TTC549 (cell line): ENCODE results near the gene IL11.

ENCODE experiments used
- FAIRE-seq: peaks from 2 replicates; lab custom pipeline; 2012; peaks lifted over from hg19 to GRCh38; lab: Jason Lieb, UNC

The IL11 gene

DNA sequence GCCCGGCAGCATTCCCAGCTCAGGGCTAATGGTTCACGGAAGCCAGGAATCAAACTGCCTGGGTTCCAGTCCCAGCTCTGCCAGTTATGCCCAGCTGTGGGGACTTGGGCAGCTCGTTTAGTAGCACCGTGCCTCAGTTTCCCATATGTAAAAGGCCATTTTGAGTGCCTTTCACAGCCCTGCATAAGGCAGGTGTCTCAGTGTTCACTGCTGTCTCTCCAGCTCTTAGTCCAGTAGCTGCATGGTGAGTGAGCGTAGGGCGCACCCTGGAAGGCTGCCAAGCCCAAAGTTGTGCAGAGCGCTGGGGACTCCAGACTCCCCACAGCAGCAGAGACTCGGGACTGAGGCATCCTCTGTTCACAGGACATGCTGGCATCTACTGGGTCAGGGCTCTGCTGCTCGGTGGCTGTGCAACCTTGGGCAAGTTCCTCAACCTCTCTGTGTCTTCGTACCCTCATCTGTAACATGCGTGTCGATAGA, 21.0 kb upstream of the IL11 start:
- FAIRE-seq = no peak

DNA sequence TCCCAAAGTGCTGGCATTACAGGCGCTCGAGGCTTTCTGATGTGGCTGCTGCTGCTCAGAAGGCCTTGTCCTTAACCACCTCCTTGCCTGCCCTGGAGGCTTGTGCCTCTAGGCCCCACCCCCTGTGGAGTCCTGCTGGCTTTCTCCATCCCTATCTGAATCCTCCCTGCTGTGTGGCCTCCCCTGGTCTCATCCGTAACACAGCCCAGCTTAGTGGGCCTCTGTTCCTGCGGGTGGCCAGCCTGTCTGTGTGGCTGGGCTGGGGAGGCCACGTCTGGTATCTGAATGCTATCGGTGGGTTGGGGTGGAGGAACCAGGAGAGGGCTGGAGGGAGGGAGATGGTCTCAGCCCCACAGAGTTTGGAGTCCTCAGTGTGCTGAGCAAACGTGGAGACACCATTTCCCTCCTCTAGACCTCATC, 20.2 kb upstream of the IL11 start:
- no peak for FAIRE-seq

DNA sequence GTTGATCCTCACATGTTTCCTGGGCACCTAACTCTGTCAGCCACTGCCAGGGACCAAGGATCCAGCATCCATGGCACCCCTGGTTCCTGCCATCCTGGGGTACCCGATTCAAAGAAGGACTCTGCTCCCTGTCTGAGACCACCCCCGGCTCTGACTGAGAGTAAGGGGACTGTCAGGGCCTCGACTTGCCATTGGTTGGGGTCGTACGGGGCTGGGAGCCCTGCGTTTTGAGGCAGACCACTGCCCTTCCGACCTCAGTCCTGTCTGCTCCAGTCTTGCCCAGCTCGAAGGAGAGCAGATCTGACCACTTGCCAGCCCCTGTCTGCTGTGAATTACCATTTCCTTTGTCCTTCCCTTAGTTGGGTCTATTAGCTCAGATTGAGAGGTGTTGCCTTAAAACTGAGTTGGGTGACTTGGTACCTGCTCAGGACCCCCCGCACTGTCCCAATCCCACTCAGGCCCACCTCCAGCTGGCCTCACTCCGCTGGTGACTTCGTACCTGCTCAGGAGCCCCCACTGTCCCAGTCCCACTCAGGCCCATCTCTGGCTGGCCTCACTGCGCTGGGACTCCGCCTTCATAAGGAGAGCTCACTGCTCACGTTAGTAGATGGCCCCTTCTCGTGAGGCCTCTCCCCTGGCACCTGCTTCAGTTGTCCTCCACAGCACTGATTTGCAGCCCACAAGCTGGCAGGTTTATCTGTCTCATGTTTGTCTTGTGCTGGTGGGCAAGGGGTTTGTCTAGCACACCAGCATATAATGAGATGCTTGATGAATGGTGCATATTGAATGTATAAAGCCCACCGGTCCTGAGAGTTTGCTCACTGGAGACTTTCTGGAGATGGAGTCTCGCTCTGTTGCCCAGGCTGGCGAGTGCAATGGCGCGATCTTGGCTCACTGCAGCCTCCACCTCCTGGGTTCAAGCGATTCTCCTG, 19.4 kb upstream of the IL11 start:
- FAIRE-seq = no peak

DNA sequence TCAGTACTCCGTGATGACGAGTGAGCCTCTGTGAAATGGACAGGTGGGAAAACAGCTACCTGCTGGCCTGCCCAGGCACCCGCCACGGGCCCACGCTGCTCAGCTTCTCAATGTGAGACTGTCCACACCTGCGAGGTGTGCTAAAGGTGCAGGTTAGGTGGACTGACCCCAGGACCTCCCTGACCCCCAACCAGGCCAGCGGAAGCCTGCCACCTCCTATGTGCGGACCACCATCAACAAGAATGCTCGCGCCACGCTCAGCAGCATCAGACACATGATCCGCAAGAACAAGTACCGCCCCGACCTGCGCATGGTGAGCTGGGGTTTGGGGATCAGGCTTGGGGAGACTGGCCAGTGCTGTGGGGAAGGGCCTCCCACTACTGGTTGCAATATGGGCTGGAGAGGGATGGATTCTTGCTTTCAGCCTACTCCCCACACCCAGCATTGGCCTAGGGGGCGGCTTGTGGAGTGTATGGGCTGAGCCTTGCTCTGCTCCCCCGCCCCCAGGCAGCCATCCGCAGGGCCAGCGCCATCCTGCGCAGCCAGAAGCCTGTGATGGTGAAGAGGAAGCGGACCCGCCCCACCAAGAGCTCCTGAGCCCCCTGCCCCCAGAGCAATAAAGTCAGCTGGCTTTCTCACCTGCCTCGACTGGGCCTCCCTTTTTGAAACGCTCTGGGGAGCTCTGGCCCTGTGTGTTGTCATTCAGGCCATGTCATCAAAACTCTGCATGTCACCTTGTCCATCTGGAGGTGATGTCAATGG, 17.7 kb upstream of the IL11 start:
- no peak for FAIRE-seq

DNA sequence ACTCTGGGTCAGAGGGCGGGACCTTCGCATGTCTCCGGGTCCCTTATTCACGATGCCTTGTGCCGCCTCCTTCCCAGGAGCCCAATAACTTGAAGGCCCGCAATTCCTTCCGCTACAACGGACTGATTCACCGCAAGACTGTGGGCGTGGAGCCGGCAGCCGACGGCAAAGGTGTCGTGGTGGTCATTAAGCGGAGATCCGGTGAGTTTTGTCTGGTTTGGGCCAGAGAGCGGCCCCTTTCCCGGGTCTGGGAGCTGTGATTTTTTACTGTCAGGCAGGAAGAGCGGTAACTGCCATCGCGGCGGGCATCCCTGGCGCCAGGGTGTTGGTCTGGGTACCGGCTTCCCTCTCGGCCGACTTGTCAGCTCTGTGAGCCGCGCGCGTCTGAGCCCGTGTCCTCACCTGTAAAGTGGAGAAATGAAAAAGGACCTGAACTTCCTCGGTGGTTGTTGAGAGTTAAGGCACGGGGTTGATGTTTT, 16.3 kb upstream of the IL11 start:
- no peak for FAIRE-seq

DNA sequence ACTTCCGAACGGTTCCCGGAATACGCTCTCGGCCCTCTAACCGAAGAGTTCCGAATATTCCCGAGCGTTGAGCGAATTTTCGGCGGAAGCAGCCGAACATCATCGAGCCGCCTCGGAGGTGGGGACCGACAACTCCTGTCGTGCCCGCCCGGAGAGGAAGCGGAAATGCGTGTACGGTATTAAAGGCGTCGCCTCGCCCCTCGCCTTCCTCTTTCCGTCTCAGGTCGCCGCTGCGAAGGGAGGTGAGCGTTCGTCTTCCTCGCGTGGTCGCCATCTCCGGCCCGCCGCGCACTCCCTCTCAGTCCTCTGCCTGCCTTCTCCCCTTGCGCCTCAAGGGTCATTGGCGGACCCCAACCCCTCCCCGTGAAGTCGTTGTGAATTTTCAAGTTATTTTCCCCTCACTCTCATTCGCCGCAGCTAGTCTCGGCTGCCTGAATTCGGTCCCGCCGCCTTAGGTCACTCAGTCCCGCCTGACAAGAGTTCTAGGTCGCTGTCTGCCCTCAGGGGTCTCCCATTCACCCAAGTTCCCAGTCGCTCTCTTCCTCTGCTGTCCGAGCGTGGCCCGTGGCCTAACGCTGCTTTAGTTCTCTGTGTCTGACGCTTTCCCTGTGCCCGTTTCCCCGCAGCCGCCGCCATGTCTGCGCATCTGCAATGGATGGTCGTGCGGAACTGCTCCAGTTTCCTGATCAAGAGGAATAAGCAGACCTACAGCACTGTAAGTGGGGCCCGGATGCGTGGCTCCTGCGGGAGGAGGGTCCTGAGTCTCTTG, 15.6 kb upstream of the IL11 start, which contains the start of gene RPL28:
Gene RPL28 (plus strand): TSS at position 209 of the 769 bp plus-strand sequence. CDS start 426 bp downstream, at position 635.
- peak; percentile 92 for FAIRE-seq

DNA sequence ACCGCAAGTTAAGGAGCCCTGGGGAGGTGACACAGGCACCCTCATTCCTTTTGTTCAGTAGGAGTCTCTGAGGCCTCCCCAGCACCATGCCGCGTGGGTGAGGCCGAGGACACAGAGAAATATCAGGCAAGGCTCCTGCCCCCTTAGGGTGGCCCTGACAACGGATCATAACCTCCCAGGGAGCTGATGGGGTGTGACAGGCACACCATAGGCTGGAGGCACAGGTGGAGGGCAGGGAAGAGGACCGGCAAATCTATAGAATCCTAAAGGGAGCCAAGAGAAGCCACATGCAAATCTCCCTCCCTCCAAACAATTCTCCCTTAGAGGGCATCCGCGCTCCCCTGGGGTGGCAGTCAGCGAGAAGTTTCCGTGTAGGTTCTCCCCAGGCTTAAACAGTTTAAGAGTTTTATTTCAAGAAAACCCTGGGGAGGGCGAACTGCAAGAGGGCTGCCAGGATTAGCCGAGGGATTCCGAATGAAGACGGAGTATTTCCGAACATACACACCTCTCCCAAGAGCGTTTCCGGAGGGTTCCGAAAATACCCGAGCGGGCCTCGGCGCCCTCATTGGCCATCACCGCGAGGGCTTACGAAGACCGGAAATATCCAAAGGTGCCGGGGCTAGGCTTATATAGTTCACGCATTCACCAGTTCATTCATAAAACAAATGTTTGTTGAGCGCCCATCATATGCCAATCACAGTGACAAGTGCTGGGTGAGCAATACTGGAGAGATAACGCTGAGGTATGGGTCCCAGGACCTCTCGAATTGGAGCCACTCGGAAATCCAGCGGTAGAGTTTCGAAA, 14.9 kb upstream of the IL11 start:
- no peak for FAIRE-seq

DNA sequence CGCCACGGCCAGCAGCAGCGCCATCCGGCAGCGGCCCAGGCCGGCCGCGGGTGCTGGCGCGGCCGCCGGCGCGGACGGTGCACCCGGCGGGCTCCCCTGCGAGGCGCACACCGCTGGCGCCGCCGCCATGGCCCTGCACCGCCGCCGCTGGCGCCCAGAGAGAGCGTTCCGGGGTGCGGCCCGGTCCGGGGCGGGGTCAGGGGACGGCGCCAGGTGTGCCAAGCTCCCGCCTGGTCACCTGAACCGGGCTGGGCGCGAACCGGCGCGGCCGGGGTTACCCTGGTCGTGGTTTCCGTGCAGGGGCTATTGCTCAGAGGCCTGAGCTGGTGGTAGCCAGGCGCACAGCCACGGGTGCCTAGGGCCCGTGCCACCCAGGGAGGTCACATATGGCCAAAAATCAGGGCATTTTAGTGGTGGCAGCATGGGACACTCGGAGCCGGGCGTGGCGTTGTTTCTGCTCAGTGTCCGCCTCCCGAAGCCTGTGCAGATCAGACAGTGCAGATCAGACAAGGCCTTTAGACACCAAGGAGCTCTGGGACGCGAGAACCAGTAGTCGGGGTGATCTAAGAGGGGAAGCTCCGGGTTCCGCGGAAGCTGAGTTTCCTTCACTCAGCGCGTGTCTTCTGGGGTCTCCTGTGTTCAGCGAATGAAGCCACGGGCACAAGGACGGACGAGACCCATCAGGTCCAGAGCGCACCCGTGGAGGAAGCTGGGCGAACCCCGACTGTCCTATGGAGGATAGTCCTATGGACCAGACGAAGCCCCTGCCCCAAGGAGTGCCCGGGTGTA, 14.1 kb upstream of the IL11 start, which contains the start of gene TMEM238:
Gene TMEM238 (minus strand): TSS at position 162 of the 789 bp plus-strand sequence. CDS start 33 bp downstream, at position 129.
- no peak for FAIRE-seq

DNA sequence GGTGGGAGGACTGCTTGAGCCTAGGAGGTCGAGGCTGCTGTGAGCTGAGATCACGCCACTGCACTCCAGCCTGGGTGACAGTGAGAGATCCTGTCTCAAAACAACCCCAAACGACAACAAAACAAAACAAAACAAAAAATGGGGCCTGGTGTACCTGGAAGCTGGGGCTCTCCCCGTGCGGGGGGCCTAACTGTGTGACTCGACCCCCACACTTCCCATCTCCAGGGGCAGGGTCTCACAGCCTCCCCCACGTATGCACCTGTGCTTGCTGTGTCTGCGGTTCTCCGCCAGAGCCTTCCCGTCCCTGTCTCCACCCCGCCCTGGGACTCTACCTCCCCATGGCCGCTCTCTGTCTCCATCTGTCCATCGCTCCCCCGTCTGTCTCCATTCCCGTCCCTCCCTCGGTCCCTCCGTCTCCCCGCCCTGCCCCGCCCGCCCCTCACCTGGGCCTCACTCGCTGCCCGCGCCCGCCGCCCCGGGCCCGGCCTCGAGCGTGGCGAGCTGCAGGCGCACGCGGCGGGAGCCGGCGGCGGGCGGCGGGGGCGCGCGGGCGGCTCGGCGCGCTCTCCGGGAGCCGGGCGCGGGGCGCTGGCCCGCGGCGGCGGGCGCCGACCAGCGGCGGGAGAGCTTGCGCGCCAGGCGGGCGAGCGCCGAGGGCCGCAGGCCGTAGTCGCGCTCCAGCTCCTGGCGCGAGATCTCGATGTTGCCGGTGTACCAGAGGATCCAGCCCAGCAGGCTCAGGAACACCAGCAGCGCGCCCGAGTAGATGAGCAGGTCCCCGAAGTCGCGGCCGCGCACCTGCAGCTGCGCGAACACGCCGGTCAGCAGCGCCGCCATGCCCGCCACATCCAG, 13.2 kb upstream of the IL11 start:
- no peak for FAIRE-seq

DNA sequence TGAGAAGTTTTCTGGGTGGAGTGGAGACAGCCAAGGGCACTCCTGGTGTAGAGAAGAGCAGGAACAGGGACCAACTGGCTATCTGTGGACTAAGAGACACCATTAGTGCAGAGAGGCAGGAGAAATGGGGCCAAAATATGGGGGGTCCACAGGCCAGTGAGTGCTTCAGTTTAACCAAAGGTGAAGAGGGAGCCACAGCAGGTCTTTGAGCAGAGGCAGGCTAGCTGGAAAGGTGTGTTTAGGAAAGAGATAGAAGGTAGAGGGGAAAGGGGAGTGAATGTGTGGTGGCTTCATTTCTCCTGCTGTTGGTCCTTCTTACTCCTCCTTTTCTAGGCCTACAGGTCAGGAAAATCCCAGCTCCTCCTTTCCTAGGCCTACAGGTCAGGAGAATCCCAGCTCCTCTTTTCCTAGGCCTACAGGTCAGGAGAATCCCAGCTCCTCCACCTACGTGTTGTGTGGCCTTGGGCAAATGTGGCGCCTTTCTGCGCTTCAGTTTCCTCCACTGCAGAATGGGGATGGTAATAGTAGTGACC, 12.3 kb upstream of the IL11 start:
- no peak for FAIRE-seq

DNA sequence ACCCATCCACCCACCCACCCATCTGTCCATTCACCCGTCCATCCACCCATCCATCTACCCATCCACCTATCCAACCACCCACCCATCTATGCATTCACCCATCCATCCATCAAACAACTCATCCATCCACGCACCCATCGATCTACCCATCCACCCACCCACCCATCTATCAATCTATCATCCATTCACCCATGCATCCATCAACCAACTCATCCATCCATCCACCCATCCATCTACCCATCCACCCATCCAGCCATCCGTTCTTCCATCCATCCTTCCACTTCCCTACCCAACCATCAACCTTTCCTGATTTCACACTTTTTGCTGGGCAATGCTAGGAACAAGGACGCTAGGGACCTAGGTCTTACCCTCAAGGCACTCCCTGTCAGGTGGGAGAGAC, 11.8 kb upstream of the IL11 start:
- FAIRE-seq = no peak

DNA sequence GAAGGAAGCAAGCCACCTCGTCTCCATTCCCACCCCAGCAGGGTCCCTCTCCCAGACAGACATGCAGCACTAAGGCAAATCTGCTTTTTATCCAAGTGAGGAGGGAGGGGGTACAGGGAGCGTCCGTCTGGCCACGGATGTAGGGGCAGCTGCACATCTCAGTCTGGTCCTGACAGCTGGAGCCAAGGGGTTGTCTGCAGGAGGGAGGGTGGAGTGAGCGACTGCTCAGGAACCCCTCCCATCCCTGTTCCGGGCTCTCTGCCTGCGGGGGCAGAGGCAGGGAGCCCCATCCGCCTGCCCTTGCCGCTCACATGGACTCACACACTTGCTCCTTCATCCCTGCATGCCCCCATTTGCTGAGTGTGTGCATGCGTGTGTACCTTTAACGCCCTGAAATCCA, 8.9 kb upstream of the IL11 start:
- no peak for FAIRE-seq

DNA sequence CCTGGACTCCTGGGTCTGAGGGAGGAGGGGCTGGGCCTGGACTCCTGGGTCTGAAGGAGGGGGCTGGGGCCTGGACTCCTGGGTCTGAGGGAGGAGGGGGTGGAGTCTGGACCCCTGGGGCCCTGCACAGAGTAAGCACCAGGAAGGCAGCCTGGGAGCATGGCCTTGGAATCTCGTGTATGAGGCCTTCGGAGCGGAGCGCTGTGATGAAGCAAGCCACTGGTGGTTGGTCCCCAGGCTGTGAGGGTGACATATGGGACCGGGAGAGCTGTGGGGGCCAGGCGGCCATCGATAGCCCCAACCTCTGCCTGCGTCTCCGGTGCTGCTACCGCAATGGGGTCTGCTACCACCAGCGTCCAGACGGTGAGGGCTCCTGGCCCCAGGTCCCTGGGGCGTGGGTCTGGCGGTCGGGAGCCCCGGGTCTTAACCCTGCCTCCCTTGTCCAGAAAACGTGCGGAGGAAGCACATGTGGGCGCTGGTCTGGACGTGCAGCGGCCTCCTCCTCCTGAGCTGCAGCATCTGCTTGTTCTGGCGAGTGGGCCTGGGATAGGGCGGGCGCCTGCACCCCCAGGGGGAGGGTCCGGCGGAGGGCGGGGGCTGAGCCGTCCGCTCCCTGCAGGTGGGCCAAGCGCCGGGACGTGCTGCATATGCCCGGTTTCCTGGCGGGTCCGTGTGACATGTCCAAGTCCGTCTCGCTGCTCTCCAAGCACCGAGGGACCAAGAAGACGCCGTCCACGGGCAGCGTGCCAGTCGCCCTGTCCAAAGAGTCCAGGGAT, 7.3 kb upstream of the IL11 start:
- FAIRE-seq = no peak

DNA sequence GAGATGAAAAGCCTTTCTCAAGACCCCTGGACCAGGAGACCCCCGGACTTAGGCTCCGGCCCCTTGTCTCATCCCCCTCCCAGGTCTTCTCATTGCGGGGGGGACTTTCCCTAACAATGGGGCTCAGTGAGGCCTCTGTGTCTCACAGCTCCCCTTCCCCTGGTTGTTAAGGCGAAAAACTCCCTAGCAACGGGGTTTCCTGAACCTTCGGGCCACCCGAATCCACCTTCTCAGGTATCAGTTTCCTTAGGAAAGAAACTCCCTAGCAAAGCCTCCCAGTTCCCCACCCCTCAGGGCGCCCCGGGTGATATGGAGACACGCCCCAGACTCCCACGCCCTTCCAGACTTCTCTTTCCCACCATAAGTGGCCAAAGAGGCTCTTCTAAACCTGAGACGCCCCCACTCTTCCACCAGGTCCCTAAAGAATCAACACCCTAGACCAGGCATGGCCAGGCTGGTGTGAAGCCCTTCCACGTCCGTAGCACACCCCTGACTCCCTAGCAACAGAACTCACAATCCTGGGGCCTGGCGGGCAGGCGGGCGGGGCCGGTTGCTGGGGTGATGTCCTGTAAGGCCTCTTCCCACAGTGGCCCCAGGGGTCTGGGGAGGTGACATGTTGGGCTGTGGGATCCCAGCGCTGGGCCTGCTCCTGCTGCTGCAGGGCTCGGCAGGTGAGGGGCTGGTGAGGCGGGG, 6.1 kb upstream of the IL11 start, which contains the start of gene TMEM190:
Gene TMEM190 (plus strand): TSS at position 586 of the 693 bp plus-strand sequence. CDS start 28 bp downstream, at position 614.
- no peak for FAIRE-seq

DNA sequence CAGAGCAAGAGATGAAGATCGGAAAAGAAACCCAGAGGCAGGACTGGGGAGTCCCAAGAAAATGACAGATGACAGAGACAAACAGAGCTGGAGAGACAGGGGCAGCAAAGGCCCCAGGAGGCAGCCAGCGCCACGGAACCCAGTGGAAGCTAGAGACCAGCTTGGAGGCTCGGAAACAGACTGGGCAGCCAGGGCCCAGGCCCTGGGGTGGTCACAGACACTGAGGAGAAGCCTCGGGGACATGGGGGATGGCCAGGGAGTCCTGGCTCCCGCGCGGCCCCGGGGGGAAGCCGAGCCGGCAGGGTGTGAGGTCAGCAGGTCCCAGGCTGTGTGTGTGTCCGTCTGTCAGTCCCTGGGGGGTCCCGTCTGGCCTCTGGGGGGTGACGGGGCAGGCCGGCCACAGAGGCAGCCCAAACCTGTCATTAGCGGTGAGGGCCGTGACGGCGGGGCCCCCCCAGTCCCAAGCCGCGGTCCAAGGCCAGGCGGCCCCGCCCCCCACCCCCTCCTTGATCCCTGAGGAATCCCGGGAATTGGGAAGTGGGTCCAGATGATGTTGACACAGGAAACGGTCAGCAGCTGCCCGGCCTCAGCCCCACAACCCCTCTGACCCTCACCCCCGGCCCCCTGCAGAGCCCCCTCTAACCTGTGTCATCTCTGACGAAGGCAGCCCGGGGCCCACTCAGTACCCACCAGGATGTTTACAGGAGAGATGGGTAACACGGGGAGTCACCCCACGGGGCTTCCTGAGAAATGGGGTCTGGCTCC, 3.9 kb upstream of the IL11 start:
- no peak for FAIRE-seq

DNA sequence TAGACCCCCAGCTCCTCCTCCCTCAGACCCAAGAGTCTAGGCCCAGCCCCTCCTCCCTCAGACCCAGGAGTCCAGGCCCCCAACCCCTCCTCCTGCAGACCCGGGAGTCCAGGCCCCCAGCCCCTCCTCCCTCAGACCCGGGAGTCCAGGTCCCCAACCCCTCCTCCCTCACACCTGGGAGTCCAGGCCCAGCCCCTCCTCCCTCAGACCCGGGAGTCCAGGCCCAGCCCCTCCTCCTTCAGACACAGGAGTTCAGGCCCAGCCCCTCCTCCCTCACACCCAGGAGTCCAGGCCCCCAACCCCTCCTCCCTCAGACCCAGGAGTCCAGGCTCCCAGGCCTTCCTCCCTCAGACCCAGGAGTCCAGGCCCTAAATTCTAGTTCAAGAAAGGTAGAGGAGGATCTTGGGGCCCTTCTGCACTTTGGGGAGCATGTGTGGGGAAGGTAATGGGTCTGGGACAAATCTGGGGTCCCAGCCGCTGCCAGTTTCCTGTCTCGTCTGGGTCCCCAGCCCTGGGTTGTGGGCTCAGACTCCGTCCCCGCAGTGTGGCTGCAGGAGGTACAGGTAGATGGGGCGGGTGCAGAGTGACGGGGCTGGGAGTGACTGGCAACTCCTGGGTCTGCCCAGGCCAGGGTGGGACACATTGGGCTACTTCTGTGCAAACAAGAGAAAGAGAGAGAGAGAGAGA, 3.2 kb upstream of the IL11 start:
- FAIRE-seq = no peak
